Measurements from ENCODE around the gene FALEC.
A peak's percentile ranks its signal among the peaks of the same experiment; 100 is the strongest.

FALEC gene

GRCh38 chr1:150476754-150477153 is 38.8 kb upstream of the FALEC start:
- no peak overlapping the region for H3K4me3 ChIP-seq (ENCODE audit: control insufficient read depth, low read depth, low read length)
- TF ChIP-seq, protein P1, sequence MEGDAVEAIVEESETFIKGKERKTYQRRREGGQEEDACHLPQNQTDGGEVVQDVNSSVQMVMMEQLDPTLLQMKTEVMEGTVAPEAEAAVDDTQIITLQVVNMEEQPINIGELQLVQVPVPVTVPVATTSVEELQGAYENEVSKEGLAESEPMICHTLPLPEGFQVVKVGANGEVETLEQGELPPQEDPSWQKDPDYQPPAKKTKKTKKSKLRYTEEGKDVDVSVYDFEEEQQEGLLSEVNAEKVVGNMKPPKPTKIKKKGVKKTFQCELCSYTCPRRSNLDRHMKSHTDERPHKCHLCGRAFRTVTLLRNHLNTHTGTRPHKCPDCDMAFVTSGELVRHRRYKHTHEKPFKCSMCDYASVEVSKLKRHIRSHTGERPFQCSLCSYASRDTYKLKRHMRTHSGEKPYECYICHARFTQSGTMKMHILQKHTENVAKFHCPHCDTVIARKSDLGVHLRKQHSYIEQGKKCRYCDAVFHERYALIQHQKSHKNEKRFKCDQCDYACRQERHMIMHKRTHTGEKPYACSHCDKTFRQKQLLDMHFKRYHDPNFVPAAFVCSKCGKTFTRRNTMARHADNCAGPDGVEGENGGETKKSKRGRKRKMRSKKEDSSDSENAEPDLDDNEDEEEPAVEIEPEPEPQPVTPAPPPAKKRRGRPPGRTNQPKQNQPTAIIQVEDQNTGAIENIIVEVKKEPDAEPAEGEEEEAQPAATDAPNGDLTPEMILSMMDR (IDR thresholded peaks at IDR 0.05; ENCODE audit: control insufficient read depth, insufficient read depth, low read depth, low read length, missing control alignments): no peak
- no peak for DNase-seq (ENCODE audit: low read depth)

DNA sequence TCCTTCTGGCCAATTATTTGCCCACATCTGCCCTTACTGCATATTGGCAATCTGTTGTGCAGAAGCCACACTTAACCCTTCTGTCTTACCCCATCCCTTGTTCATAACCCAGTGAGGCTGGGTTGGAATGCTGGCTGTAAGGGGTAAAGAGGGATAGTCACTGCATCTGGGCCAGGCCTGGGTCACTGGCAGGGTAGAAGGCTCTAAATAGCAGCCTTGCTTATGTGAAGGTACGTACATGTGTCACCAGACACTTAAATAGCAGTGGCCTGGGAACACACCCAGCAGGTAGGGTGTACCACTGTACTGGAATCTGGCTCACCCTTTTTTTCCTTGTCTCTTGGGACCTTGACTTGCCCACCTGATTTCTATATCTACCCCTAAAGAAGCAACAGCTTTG is 38.2 kb upstream of the FALEC start:
- no peak for DNase-seq (ENCODE audit: low read depth)
- no peak overlapping the region for H3K4me3 ChIP-seq (ENCODE audit: control insufficient read depth, low read depth, low read length)
- TF ChIP-seq, protein P1 (IDR thresholded peaks at IDR 0.05; ENCODE audit: control insufficient read depth, insufficient read depth, low read depth, low read length, missing control alignments): no peak

- no peak for DNase-seq (ENCODE audit: low read depth)
- no peak overlapping the region for H3K4me3 ChIP-seq (ENCODE audit: control insufficient read depth, low read depth, low read length)
- TF ChIP-seq, protein P1 (IDR thresholded peaks at IDR 0.05; ENCODE audit: control insufficient read depth, insufficient read depth, low read depth, low read length, missing control alignments): no peak
These were observed 37.8 kb upstream of the FALEC start for GRCh38 chr1:150477733-150478132.

- TF ChIP-seq, protein P1 (IDR thresholded peaks at IDR 0.05; ENCODE audit: control insufficient read depth, insufficient read depth, low read depth, low read length, missing control alignments): no peak
- no peak for DNase-seq (ENCODE audit: low read depth)
- no peak overlapping the region for H3K4me3 ChIP-seq (ENCODE audit: control insufficient read depth, low read depth, low read length)
These were observed 36.2 kb upstream of the FALEC start for GRCh38 chr1:150479370-150479769.

GRCh38 chr1:150479927-150480352 is 35.6 kb upstream of the FALEC start:
- no peak overlapping the region for H3K4me3 ChIP-seq (ENCODE audit: control insufficient read depth, low read depth, low read length)
- no peak for DNase-seq (ENCODE audit: low read depth)
- TF ChIP-seq, protein P1 (IDR thresholded peaks at IDR 0.05; ENCODE audit: control insufficient read depth, insufficient read depth, low read depth, low read length, missing control alignments): no peak

DNA sequence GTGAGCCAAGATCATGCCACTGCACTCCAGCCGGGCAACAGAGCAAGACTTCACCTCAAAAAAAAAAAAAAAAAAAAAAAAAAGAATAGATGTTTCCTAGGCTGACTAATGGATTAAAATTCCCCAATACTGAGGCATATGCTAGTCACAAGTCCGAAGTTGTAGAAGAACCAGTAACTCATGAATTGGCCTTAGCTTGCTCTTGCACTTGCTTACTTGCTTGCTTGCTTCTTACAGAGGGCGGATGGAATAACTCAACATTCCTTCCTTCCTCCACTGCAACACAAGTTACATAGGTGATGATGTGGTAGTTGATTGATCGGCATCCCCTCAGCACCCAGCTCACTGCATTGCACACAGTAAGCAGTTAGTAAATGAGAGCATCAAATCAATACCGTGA is 31.1 kb upstream of the FALEC start:
- H3K4me3 ChIP-seq (ENCODE audit: control insufficient read depth, low read depth, low read length): no peak overlapping the region
- TF ChIP-seq, protein P1 (IDR thresholded peaks at IDR 0.05; ENCODE audit: control insufficient read depth, insufficient read depth, low read depth, low read length, missing control alignments): no peak

GRCh38 chr1:150484861-150485260 is 30.7 kb upstream of the FALEC start:
- peak; percentile 20 for DNase-seq (ENCODE audit: low read depth)
- TF ChIP-seq, protein P1 (IDR thresholded peaks at IDR 0.05; ENCODE audit: control insufficient read depth, insufficient read depth, low read depth, low read length, missing control alignments): peak; percentile 64
- no peak overlapping the region for H3K4me3 ChIP-seq (ENCODE audit: control insufficient read depth, low read depth, low read length)

More for the DNA sequence above, 31.1 kb upstream of the FALEC start:
- DNase-seq (ENCODE audit: low read depth): no peak
